MM.1S (cell line): Measurements from ENCODE around the gene CD164L2.

ENCODE experiments used
- EZH2 ChIP-seq: fragments of 300-600 bp; sonication (generic); optimal IDR thresholded peaks from 2 replicates; pipeline ENCODE3; 2017; ENCODE audit warnings: low read depth, mild to moderate bottlenecking, antibody characterized with exemption, low read length, mixed read lengths
- EZH2phosphoT487 ChIP-seq: fragments of 300-600 bp; sonication (generic); IDR thresholded peaks from 2 replicates; pipeline ENCODE4 v1.6.1; 2018; ENCODE audit warnings: antibody characterized with exemption, low read length
- TF ChIP-seq, protein P1 (sequence below): fragments of 300-600 bp; sonication (generic); IDR thresholded peaks from 2 replicates; pipeline ENCODE4 v1.5.1; 2016; ENCODE audit warnings: antibody characterized with exemption, low read length, mixed read lengths

DNA sequence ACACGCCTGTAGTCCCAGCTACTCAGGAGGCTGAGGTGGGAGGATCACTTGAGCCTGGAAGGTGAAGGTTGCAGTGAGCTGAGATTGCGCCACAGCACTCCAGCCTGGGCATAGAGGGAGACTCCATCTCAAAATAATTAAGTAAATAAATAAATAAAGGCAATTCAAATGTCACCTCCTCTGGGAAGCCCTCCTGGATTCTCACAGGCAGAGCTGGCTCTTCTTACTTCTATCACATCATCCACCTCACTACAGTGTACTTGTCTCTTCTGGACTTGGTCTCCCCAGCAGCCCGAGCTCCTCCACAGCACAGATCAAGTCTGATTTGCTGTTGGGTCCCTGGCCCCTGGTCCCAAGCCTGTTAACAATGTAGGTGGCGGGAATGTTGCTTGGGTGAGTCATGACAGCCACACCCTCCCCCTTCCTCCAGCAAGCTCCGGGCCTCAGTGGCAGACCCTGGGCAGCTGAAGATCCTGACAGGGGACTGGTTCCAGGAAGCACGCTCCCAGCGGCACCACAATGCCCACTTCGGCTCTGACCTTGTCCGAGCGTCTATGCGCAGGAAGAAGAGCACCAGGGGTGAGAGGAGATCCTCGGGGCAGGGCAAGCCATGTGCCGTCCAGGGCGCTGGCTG is 36.0 kb downstream of the CD164L2 start:
- TF ChIP-seq, protein P1, sequence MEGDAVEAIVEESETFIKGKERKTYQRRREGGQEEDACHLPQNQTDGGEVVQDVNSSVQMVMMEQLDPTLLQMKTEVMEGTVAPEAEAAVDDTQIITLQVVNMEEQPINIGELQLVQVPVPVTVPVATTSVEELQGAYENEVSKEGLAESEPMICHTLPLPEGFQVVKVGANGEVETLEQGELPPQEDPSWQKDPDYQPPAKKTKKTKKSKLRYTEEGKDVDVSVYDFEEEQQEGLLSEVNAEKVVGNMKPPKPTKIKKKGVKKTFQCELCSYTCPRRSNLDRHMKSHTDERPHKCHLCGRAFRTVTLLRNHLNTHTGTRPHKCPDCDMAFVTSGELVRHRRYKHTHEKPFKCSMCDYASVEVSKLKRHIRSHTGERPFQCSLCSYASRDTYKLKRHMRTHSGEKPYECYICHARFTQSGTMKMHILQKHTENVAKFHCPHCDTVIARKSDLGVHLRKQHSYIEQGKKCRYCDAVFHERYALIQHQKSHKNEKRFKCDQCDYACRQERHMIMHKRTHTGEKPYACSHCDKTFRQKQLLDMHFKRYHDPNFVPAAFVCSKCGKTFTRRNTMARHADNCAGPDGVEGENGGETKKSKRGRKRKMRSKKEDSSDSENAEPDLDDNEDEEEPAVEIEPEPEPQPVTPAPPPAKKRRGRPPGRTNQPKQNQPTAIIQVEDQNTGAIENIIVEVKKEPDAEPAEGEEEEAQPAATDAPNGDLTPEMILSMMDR: no peak
- TF ChIP-seq EZH2phosphoT487: no peak
- TF ChIP-seq EZH2: no peak
